HG03460 (cell line): ENCODE measurements around the gene TTLL11.

ENCODE experiments used
- ATAC-seq: cut with Tn5 transposase; IDR thresholded peaks from one replicate; pipeline ENCODE4 v1.9.1; 2021; ENCODE audit not compliant: unreplicated experiment

TTLL11 gene

DNA sequence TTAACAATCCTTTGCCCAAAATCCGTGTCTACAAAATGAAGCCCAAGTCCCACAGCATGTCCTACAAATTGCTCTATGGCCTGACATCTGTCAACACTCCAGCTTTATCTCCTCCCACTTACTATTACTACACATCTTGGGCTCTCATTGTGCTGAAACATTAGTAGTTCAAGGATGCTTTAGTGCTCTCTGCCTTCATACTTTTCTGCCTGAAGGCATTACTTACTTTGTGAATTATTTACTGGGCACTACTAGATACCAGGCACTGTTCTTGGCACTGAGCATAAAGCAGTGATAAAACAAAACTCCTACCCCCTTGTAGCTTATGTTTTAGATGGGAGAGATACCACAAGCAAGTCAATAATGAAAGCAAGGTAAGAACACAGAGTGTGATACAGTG, 113.4 kb downstream of the TTLL11 start:
- ATAC-seq, result no peak

DNA sequence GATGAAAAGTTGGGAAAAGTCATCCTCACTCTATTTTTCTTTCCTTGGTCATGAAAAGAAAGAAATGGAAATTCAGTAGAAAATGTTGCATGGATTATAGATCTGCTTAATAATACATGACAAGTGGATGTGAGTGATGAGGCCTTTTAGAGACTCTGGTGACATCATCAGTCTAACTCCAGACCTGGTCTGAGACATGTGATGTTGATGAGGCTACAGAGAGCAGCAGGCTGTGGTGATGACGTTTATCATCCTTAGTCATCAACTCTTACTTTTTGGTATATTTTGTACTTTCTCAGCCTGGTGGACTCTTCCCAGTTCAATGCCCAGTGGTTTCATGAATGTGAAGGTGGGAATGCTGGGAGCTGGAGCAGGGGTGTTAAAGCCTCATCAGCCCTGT, 116.4 kb downstream of the TTLL11 start:
- ATAC-seq, result no peak

DNA sequence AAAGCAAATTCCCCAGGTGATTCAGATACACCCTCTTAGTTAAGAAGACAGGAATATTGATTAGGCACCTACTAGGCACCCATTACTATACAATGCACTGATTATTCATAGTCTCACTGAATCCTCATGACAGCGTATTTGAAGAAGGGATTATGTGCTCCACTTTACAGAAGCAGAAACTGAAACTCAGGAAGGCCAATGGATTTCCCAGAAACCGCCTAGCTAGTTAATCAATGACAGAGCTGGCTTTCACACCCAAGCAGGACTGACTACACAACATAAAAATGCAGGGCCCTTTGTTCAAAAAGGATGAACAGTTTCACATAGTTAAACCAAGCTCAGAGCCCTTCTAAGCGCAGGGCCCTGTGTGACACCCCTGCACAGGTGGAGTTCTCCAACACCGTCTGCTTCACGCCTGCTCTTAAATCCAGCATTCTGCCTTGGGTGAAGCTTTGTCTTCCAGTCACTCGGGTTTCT, 117.3 kb downstream of the TTLL11 start:
- ATAC-seq, result no peak

DNA sequence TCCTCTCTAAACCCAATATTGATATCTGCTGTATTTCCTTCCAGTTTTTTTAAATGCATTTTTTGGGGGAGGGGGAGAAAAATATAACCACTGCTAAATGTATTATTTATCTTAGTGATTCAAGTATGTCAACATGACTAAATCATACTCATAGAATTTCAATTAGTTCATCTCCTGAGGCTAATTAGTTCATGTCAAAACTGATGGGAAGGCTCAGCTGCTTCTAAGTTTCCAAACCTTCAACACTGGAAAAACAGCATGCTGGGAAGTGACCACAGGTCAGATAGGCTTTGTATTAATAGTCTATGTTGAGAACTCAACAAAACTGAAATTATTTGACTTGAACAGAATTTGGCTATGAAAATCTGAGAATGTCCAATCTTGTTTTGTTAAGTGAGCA, 118.7 kb downstream of the TTLL11 start:
- no peak for ATAC-seq

DNA sequence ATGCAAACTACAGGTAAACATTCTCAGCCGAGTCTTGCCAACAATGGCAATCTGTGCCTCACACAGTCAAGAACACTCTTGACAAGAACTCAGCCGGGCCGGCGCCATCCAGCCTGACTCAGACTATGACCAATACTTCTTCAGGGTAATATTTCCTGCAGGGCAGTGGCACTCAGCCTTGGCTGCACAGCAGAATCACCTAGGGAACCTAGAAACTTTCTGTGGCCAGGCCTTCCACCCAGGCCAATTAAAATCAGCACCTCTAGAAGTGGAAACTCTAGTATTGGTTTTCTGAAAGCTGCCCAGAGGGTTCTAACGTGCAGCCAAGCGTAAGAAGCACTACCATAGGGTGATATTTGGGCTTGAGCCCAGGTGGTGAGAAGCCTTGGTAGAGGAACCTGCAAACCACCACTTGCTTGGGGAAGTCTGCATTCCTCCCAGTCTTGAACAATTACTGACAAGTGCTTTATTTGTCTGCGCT, 120.6 kb downstream of the TTLL11 start:
- no peak for ATAC-seq

DNA sequence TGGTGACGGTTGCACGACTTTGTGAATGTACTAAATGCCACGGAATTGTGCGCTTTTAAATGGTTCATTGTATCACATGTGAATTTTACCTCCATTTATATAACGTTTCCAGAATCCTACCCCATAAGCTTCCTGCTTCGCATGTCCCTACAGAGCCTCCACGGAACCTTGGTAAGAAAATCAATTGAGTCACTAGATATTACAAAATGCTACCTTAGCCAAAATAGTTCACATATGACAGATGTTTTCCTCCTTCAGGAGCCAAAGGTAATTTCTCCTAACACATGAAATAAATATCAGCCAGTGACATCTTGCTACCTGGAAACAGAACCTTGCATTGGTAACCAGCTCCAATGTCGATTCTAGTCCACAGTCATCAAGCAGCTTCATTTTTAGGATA, 125.1 kb downstream of the TTLL11 start:
- ATAC-seq, result no peak

DNA sequence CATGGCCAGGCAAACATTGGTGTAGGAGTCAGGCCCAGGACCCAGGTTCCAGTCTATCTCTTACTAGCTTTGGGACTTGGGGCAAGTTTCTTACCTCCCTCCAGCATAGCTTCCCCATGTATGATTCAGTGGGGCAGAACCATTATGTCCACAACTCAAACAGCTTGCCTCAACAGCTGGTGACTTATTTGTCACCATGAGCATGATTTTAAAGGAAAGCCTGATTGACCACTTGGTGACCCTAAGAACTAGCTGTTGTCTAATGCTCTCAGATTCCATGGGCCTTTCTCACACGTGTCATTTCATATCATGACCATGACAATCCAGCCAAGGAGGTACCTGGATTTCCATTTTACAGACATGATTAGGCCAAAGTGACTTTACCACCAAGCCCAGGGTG, 126.4 kb downstream of the TTLL11 start:
- no peak for ATAC-seq

DNA sequence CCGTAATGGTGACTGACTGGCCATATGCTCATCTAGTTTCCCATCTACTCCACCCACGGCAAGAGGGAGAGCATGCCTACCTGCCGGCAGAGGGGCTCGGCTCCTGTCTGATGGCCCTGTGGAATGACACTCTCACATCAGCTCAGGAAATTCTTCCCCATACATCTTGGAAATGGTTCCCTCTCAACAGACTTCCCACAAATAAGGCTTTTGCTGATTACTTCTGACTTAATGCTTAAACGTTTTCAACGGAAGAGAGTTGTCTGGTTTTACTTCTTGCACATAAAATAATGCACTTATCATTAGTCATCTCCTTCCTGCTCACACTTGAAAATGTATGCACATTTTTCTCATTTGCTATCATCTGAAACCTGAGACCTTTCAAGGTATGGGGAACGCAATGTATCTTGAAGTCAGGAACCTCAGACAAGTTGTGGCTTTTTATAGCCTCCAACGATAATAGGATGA, 129.5 kb downstream of the TTLL11 start:
- ATAC-seq, result no peak

DNA sequence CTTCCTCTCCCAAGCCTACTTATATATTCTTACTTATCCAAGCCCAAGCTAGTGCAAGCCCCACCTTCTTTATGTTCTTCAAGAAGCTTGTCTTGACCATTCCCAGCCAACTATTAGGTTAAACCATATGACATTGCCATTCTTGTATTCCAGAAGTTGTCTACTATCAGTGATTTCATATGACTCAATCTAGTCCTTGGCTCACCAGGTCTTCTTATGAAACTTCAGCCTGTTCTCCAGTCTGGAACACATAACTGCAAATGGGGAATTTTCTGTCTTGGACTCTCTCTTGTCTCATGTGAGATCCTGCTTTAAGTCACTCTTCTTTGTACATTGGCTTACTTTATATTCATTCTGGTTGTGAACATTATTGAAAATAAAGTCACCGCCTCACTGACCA, 130.7 kb downstream of the TTLL11 start:
- no peak for ATAC-seq

DNA sequence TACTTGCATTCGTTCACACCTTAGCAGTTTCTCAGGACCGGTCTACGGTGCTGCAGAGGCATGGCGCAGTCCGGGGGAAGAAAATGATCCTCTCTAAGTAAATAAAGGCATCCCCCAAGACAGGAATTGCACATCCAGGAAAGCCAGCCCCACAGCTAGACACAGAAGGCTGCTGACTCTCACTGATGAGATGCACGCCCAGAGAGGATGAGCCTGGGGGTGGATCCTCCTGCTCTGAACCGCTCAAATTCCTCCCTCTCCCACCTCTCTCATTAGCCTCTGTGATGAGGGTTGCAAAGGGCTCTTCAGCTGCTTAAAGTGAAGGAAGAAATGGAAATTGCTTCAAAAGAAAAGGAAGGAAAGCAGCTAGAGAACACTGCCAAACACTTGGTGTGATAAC, 132.4 kb downstream of the TTLL11 start:
- ATAC-seq, result no peak

DNA sequence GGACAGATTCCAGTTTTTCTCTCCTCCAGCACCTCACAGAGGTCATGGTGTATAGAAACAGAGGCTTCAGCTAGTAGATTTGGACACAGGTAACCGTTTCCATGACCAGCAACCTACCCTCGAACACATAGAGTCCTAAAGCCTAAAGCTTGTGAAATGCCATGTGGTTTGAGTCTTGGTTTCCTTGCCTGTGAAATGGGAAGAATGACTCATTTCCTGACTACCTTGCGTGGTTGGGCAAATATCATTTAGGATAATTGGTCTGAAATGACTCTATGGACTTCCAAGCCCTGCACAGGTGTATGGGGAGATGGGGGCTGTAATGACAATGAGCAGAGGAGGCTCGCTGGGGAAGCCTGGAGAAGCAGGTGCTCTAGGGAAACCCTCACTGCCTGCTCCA, 134.6 kb downstream of the TTLL11 start:
- no peak for ATAC-seq

DNA sequence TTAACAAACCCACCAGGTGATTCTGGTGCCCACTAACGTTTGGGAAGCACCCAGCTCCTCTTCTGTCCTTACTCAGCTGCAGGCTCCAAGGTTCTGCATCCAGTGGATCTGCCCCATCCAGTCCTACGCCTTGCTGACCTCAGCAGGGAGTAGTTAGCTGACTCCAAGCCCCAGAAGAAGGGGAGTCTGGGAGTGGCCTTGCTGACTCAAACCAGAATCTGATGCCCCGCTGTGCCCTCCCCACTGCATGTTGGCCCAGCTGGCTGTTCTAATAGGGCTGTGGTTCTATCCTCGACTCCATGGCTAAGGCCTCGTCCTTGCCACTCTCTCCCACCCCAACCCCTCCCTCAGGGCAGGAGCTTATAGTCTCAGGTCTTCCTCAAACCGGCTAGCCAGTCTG, 136.3 kb downstream of the TTLL11 start:
- ATAC-seq, result no peak

DNA sequence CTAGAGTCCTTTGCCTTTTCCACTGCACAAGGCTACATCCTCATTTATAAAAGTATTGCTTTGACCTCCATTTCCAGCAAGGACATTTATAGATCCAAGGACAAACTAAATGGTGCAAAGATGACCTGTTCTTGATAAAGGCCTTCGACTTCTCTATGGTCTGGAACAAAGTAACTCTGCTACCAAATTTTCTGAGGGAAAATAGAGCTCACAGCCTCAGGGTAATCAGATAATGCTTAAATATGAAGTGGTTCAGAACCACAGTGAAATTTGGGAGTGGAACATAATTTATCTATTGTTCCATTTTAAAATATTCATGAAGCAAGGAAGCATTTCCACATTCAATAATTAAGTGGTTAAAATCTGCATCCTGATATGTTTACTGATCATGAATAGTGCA, 137.5 kb downstream of the TTLL11 start:
- ATAC-seq, result no peak

DNA sequence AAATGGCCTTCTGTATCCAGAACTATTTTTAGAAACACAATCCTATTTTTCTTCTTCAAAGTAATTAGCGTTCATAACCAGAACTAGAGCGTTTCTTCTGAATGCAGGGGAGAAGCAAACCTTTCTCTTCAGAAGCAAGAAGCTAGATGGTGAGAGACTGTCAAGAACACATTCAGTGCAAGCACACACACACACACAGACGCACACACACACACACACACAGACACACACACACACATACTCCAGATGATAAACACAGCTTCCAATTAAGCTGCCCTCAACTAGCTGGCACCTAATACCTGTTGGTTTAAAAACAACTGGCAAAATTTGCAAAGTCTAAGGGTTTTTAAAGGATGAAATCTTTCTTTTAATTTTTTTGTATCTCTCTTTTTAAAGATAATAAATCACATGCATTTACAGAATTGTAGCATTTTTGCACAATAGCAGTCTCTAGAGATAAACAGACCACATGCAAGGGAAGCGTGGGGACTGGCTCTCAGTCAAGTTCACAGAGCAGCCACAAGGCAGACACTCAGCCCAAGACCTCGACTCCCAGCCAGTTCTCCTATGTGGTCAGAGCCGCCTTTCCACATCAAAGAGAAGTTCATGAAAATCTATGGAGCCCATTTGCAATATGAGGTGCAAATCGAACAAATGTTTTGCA, 138.5 kb downstream of the TTLL11 start:
- no peak for ATAC-seq

DNA sequence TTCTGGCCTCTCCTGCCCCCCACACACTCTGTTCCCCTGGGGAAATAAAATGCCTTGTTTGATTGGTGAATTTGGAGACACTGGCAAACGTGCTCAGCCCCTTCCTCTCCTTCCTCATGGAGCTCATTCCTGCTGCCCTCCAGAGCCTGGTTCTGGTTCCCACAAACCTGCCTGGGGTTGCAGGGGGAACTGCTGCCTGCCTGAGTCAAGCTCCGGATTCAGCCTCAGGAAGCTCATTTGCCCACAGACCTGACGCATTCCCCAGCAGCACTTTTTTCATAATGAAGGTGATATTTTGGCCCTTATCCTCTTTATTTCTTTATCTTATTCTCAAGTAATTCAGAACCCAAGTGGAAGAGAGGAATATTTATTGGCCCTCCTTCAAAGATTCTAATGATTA, 140.5 kb downstream of the TTLL11 start:
- no peak for ATAC-seq

DNA sequence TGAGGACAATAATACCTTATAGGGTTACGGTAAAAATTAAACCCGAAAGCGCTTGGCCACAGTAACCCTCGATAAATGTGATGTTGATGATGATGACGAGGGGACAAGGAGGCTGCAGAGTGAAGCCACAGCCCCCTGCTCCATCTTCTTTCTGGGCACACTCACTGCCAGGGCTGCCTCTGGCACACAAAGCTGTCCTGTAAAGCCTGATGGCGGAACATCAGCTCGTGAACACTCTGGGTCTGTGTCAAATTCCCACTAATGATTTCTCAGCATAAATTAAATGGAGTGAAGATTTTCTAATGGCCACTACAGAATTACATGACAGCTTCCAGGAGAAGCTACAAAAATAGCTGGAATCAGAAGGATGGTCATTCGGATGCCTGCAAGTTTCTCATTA, 142.2 kb downstream of the TTLL11 start:
- ATAC-seq, result no peak

DNA sequence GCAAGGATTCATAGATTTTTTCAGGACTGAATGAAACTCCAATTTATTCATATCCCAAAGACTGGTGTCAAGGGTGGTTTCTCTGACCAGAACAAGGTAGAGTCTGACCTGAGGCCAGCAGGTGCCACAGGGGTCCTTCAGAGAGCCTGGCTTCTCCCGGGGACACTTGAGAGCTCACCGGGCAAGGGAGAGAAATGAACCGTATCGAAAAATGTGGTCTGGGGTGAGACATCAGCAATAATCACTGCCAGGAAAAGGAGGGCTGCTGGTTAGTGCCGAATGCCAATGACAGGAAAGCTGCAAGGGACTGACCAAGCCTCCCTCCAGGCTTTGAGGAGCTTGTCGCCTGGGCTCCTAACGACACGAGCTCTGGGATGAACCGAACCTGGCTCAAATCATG, 142.7 kb downstream of the TTLL11 start:
- ATAC-seq, result no peak

DNA sequence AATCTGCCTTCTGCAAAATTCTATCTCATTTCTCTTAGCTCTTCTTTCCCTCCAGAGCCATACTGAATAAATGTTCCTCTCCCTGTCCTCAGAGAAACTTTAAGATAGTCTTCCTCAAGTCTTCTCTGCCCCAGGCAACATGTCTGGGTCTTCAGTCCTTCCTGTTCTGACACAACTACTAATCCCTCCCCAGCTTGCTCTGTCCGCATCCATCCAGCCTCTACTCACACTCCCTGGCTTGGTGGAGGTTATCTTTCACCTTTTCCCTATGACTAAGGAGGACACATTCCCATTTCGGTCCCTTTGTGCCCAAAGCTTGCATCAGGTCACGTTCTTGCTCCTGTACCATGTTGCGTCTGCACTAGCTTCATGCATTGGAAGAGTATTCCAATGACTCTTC, 143.3 kb downstream of the TTLL11 start:
- no peak for ATAC-seq

DNA sequence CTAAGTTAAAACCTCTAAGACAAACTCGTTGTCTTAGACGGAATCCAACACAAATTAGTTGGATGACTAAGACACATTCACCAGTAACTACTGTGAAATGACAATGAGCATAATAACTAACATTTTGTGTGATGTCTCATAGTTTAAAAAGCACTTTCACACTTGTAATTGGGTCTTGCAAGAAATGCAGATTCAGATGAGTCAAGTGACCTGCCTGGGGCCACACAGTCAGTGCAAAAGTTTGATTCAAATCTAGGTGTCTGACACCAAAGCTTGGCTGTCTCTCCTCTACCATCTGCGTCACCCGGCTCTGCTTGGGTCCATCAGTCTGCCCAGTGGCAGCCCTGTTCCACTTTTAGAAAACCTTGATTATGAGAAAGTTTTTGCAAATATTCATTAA, 143.7 kb downstream of the TTLL11 start:
- no peak for ATAC-seq

DNA sequence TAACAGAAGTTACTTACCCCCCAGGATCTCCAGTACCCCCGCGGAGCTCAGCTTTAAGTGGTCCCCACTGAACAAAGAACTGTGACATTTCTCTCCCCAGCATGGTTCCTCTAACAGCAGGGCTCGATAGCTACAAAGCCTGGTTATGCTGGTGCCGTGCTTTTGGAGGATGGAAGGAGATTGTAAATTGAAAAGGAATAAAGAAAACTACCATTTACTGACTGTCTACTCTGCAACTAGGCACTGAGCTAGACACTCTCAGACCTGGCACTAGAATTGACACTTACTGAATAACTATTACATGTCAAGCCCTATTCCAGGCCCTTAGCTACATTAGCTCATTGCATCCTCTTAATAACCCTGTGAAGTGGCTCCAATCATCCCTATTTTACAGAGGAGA, 145.3 kb downstream of the TTLL11 start:
- no peak for ATAC-seq

DNA sequence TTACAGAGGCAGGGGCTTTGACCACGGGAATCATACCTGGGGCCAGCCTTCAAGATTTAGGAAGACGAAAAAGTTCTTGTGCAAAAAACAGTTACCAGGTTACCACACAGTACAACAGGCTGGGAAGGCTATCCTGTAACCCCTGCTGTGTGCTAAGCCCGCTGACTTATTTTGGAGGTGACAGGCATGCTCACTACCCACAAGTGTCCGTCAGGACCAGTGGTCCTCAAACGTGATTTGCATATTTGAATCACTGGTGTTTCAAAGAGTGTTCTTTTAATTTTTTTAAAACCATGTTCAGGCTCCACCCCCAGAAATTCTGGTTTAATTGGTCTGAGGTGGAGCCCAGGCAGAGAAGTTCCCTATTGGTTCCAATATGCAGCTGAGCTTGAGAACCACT, 146.6 kb downstream of the TTLL11 start:
- ATAC-seq, result no peak

DNA sequence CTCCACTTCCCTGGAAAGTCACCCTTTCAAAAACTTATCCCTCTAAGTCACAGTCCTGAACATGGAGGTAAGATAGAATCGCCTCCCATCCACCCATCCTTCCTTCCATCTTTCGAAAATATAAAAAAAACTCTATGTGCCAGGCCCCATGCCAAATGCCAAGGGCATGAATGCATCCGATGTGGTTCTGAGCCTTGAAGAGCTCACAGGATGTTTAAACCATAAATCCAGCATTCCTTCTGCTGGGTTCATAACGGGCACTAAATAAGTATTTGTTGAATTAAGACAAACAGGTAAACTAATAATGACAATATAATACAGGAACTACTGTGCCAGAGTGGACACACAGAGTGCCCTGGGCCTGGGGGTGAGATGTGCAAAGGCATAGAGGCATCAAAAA, 147.3 kb downstream of the TTLL11 start:
- no peak for ATAC-seq

DNA sequence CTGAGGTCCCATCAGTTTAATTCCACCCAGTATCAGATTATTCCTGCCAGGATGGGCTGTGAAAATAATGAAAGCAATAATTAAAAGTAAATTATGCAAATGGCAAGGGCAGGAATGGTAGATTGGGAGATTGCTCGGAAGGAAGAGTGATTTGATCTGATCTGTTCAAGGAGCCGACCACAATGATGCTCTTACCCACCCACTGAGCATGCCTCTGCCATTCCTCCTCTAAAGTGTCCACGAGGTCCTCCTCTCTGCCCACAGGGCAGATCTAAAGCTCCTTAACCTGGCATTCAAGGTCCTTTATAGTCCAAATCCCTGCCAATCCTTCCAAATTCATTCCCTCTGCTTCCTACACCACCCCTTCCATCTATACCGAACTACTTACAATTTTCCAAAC, 147.8 kb downstream of the TTLL11 start:
- no peak for ATAC-seq
